ENCODE results near the gene SLC49A3. TPM values are rescaled to one million over a fixed set of nuclear protein-coding genes. Genes with fewer than 3 reads are reported as not detected.

SLC49A3 gene
- total RNA-seq, 2 experiments from 2014 or later, result 0.23 TPM; not detected in 1

DNA sequence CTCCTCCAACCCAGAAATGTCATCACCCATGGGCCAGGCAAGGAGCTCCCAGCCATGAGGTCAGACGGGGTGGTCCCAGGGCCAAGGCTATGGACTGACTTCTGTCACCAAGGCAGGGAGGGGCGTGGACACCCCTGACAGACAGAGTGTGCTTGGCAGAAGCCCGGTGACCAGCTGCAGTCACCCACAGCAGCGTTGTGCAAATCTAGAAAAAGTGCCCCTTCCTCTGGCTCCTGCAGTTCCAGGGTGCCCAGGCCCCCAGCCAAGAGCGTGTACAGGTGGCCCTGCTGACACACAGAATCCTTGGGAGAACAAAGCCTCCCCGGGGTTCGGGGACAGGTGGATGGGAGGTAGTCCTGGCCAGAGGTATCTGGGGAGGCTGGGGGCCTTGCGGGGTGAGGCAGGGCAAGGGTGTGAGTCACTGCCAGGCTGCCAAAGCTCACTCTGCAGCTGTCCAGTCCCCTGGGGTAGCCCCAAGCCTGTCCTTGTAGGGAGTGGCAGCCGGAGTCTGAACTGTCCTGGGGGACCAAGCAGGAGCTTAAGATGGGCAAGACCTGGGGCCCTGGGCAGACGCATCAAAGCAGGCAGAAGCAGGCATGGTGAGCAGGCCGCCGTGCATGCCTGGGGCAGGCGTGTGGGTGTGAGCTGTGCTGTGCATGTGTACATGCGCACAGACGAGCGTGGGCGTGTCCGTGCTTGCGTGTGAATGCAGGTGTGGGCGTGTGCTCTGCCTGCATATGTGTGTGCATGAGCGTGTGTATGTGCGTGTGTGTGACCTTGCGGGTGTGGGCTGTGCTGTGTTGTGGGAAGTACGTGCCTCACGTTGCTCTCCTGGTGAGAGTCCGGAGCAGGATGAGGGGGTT lies 11.3 kb downstream of the SLC49A3 start:
- Mint-ChIP-seq H3K4me1 (ENCODE audit: low read depth) (peaks cover 20% of the 10 kb centered on the region), H3K27me3 (no peaks in the 10 kb centered on the region), H3K9me3 (no peaks in the 10 kb centered on the region), H3K27ac (no peak overlapping the region), H3K4me3 (no peak overlapping the region), H3K36me3 (ENCODE audit: low read depth) (peaks cover 6% of the 10 kb centered on the region)
- CTCF ChIA-PET, result no interaction called here
- TF ChIP-seq, protein P1, sequence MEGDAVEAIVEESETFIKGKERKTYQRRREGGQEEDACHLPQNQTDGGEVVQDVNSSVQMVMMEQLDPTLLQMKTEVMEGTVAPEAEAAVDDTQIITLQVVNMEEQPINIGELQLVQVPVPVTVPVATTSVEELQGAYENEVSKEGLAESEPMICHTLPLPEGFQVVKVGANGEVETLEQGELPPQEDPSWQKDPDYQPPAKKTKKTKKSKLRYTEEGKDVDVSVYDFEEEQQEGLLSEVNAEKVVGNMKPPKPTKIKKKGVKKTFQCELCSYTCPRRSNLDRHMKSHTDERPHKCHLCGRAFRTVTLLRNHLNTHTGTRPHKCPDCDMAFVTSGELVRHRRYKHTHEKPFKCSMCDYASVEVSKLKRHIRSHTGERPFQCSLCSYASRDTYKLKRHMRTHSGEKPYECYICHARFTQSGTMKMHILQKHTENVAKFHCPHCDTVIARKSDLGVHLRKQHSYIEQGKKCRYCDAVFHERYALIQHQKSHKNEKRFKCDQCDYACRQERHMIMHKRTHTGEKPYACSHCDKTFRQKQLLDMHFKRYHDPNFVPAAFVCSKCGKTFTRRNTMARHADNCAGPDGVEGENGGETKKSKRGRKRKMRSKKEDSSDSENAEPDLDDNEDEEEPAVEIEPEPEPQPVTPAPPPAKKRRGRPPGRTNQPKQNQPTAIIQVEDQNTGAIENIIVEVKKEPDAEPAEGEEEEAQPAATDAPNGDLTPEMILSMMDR (IDR thresholded peaks at IDR 0.05), result no peak
- DNase-seq (peak; percentile 38), ATAC-seq (no peak)
- intact Hi-C loops (cut with micrococcal nuclease), result no loop called here
- POLR2A ChIA-PET, result interaction anchor here (1.4 kb wide), 1 partner anchor 13 kb away, joined by 4 read pairs; no protein-coding TSS in a partner anchor

DNA sequence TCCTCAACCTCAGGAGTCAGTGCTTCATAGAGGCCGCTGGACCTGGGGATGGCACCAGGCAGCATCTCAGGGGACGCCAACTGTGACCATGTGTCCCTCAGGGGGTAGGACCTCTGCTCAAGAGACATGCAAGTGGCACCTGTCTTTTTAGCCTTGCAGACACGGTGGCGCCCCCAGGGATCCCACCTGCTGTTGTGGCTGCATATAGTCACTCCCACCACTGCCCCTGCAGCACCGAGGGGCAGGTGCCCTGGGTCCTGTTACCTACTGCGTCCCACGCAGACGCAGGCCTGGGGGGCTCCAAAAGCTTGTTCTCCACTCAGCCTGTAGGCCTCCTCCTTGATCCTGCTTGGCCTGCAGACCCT lies 12.1 kb downstream of the SLC49A3 start:
- ATAC-seq (no peak), DNase-seq (no peak)
- TF ChIP-seq, protein P1 (IDR thresholded peaks at IDR 0.05), result no peak
- no peak overlapping the region for H3K27ac Mint-ChIP-seq
- H3K4me1 Mint-ChIP-seq (ENCODE audit: low read depth), result peaks cover 20% of the 10 kb centered on the region
- H3K27me3 Mint-ChIP-seq, result no peaks in the 10 kb centered on the region
- POLR2A ChIA-PET, result no interaction called here
- intact Hi-C loops (cut with micrococcal nuclease), result no loop called here
- H3K36me3 Mint-ChIP-seq (ENCODE audit: low read depth), result peaks cover 9% of the 10 kb centered on the region
- H3K4me3 Mint-ChIP-seq, result no peak overlapping the region
- CTCF ChIA-PET, result no interaction called here
- H3K9me3 Mint-ChIP-seq, result no peaks in the 10 kb centered on the region

DNA sequence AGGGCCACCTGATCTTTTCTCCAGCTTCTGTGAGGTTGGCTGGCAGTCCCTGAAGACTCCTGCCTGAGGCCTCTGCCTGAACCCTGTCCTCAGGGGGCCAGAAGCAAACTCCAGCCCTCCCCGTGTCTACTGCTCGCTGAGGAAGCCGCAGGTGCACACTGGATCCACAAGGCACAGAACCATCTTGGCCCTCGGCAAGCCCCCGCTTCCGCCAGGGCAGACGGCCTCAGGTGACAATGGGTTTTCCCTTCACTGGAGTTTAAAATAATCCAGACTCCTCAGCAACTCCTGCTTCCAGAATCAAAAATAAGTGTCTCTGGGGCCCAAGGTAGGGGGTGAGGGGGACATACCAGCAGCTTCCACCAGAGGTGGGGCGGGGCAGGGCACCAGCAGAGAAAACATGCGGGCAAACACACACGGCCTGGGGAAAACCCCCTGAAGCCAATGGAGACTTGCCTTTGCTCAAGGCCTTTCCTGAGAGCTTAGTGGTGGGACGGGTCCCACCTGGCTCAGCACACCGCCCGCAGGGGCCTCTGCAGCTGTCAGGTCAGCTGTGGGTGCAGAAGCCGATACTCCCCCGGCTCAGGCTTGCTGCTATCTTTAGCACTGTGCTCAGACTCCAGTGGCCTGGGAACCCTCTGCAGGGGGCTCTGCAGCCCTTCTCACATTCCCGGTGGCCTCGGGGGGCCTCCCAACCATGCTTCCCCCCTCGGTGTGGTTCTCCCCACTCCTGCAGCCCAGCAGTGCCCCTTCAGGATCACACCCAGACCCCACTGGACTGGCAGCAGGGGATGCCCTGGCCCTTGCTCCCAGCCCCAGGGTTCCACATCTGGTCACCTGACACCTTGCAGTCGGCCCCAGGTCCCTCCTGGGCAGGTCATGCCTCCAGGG lies 12.7 kb downstream of the SLC49A3 start:
- peaks cover 20% of the 10 kb centered on the region for H3K4me1 Mint-ChIP-seq (ENCODE audit: low read depth)
- peak overlapping the region; percentile 84 for H3K4me3 Mint-ChIP-seq
- ChIA-PET POLR2A (interaction anchor here (1.4 kb wide), 2 partner anchors 11 to 106 kb away, joined by 3 to 6 read pairs; no protein-coding TSS in a partner anchor), CTCF (interaction anchor here (1.4 kb wide), 1 partner anchor 73 kb away, joined by 5 read pairs; no protein-coding TSS in a partner anchor)
- H3K27me3 Mint-ChIP-seq, result no peaks in the 10 kb centered on the region
- TF ChIP-seq, protein P1 (IDR thresholded peaks at IDR 0.05), result no peak
- H3K36me3 Mint-ChIP-seq (ENCODE audit: low read depth), result peaks cover 15% of the 10 kb centered on the region
- no peak for ATAC-seq
- H3K9me3 Mint-ChIP-seq, result no peaks in the 10 kb centered on the region
- peak; percentile 47 for DNase-seq
- peak overlapping the region; percentile 15 for H3K27ac Mint-ChIP-seq
- intact Hi-C loops (cut with micrococcal nuclease), result no loop called here

DNA sequence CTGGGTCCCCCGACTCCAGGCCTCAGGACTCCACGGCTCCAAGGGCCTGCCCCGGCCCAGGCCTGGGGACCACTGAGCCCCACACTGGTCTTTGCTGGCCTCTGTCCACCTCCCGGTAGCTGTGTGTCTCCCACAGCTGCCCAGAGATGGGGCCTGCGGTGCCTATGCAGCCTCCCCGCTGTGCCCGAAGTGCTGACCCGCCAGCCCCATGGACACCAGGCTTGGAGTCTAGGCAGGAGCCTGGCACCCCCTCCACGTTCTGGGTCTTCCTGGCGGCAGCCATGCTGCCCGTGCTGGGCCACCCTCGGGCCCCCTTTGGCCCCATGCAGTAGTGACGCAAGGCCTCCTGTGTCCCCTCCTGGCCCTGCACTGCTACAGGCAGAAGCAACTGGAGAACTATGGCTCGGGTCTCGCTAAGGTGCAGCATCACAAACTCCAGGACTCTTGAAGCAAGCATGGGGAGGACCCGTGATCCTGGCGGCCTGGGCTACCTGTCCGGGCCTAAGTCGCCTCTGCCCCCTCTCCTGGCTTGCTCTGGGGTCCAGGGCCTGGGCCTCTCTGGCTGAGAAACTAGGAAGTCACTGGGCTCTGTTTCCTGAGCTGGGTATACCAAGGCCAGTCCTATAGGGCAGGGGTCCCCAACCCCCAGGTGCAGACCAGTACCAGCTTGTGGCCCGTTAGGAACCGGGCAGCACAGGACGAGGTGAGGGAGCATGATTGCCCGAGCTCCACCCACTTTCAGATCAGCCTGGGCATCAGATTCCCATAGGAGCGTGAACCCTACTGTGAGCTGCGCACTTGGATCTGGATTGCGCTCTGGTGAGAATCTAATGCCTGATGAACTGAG lies 13.7 kb downstream of the SLC49A3 start:
- TF ChIP-seq, protein P1 (IDR thresholded peaks at IDR 0.05), result no peak
- Mint-ChIP-seq H3K4me3 (peak overlapping the region; percentile 84), H3K9me3 (no peaks in the 10 kb centered on the region), H3K27me3 (no peaks in the 10 kb centered on the region), H3K36me3 (ENCODE audit: low read depth) (peaks cover 22% of the 10 kb centered on the region), H3K27ac (peak overlapping the region; percentile 83), H3K4me1 (ENCODE audit: low read depth) (peaks cover 13% of the 10 kb centered on the region)
- peak; percentile 6 for ATAC-seq
- intact Hi-C loops (cut with micrococcal nuclease), result no loop called here
- CTCF ChIA-PET, result interaction anchor here (1.4 to 1.6 kb wide), 2 partner anchors 9 to 72 kb away, joined by 5 read pairs; no protein-coding TSS in a partner anchor
- no peak for DNase-seq
- POLR2A ChIA-PET, result interaction anchor here (0.8 to 3.4 kb wide), 4 partner anchors 11 to 107 kb away, joined by 3 to 34 read pairs (median 4); no protein-coding TSS in a partner anchor

Data from activated CD8-positive, alpha-beta T cell treated with anti-CD3 and anti-CD28 coated beads for 36 hours (primary cell).